Chondrocyte (in vitro differentiated cells): ENCODE results near the gene SLC9A3. TPM values are rescaled to one million over a fixed set of nuclear protein-coding genes. Genes with fewer than 3 reads are reported as not detected.
A peak's percentile ranks its signal among the peaks of the same experiment; 100 is the strongest.

Experiments
- DNase-seq: peaks from one replicate; pipeline ENCODE4 v3.0.0; 2021; ENCODE audit warnings: mixed read lengths, low spot score
- H3K27ac Mint-ChIP-seq: one replicate; pipeline ENCODE4 v1.8.0; 2021; ENCODE audit warnings: mild to moderate bottlenecking, moderate library complexity, mixed read lengths; ENCODE audit not compliant: unreplicated experiment
- H3K27me3 Mint-ChIP-seq: 2 replicates; pipeline ENCODE4 v1.8.0; 2021; ENCODE audit warnings: low read depth, mixed read lengths
- H3K36me3 Mint-ChIP-seq: 2 replicates; pipeline ENCODE4 v1.8.0; 2021; ENCODE audit warnings: low read depth, mixed read lengths
- H3K4me1 Mint-ChIP-seq: 2 replicates; pipeline ENCODE4 v1.8.0; 2021; ENCODE audit warnings: low read depth, mild to moderate bottlenecking, mixed read lengths
- H3K4me3 Mint-ChIP-seq: one replicate; pipeline ENCODE4 v1.8.0; 2021; ENCODE audit warnings: mild to moderate bottlenecking, moderate library complexity, mixed read lengths; ENCODE audit not compliant: unreplicated experiment
- H3K9me3 Mint-ChIP-seq: 2 replicates; pipeline ENCODE4 v1.8.0; 2021; ENCODE audit warnings: low read depth, mixed read lengths
- CTCF ChIP-seq: fragments of 200-600 bp; sonication (generic); IDR thresholded peaks from 2 replicates; pipeline ENCODE4 v1.5.0; 2021; ENCODE audit warnings: antibody characterized with exemption, mild to moderate bottlenecking, moderate library complexity
- total RNA-seq: library from RNA; stranded (reverse); gene quantifications from 3 replicates; pipeline ENCODE4 v1.2.1, GENCODE V29; 2021

The SLC9A3 gene
- total RNA-seq, 1 donor from 2014 or later: 0.95 TPM

- Mint-ChIP-seq H3K27ac (no peak overlapping the region), H3K4me1 (peaks cover 13% of the 10 kb centered on the region), H3K9me3 (no peaks in the 10 kb centered on the region), H3K27me3 (peaks cover 71% of the 10 kb centered on the region), H3K4me3 (no peak overlapping the region), H3K36me3 (peaks cover 1% of the 10 kb centered on the region)
- no peak for DNase-seq
- no peak for TF ChIP-seq CTCF
These were observed 2.3 kb upstream of the SLC9A3 start for GRCh38 chr5:526456-527088.

- Mint-ChIP-seq H3K27me3 (peaks cover 68% of the 10 kb centered on the region), H3K4me1 (peaks cover 13% of the 10 kb centered on the region), H3K27ac (no peak overlapping the region), H3K4me3 (no peak overlapping the region), H3K36me3 (peaks cover 1% of the 10 kb centered on the region), H3K9me3 (no peaks in the 10 kb centered on the region)
- peak; percentile 84 for DNase-seq
- no peak for TF ChIP-seq CTCF
These were observed 1.7 kb upstream of the SLC9A3 start for GRCh38 chr5:525916-526315.

- H3K4me1 Mint-ChIP-seq: peaks cover 13% of the 10 kb centered on the region
- no peaks in the 10 kb centered on the region for H3K36me3 Mint-ChIP-seq
These were observed 918 bp upstream of the SLC9A3 start for GRCh38 chr5:524973-525761.

GRCh38 chr5:523441-524222 is 617 bp downstream of the SLC9A3 start:
- Mint-ChIP-seq H3K27ac (no peak overlapping the region), H3K27me3 (peaks cover 54% of the 10 kb centered on the region), H3K9me3 (no peaks in the 10 kb centered on the region), H3K36me3 (no peaks in the 10 kb centered on the region), H3K4me3 (peak overlapping the region; percentile 39), H3K4me1 (peaks cover 13% of the 10 kb centered on the region)
- no peak for DNase-seq
- no peak for TF ChIP-seq CTCF

More at GRCh38 chr5:524973-525761, 918 bp upstream of the SLC9A3 start:
- H3K4me3 Mint-ChIP-seq: peak overlapping the region; percentile 51
- H3K27ac Mint-ChIP-seq: no peak overlapping the region
- no peak for TF ChIP-seq CTCF
- no peak for DNase-seq
- peaks cover 64% of the 10 kb centered on the region for H3K27me3 Mint-ChIP-seq
- H3K9me3 Mint-ChIP-seq: no peaks in the 10 kb centered on the region

- peak overlapping the region; percentile 39 for H3K4me3 Mint-ChIP-seq
- no peak for DNase-seq
- peaks cover 54% of the 10 kb centered on the region for H3K27me3 Mint-ChIP-seq
- TF ChIP-seq CTCF: no peak
- no peak overlapping the region for H3K27ac Mint-ChIP-seq
- peaks cover 13% of the 10 kb centered on the region for H3K4me1 Mint-ChIP-seq
- H3K9me3 Mint-ChIP-seq: no peaks in the 10 kb centered on the region
- no peaks in the 10 kb centered on the region for H3K36me3 Mint-ChIP-seq
These were observed 1.3 kb downstream of the SLC9A3 start for GRCh38 chr5:522899-523440.
